ENCODE results near the gene TOM1. TPM values are rescaled to one million over a fixed set of nuclear protein-coding genes. Genes with fewer than 3 reads are reported as not detected.

The TOM1 gene
- total RNA-seq, 1 donor, result 118 TPM

GRCh38 chr22:35319244-35319985, 19.7 kb downstream of the TOM1 start:
- DNase-seq (ENCODE audit: insufficient read length, low spot score, missing footprints), result peak; percentile 17
- Histone ChIP-seq H3K36me3 (ENCODE audit: insufficient read depth, low read length) (peaks cover 59% of the 10 kb centered on the region), H2AFZ (ENCODE audit: low read length) (no peak overlapping the region), H3K27ac (ENCODE audit: low read depth, low read length) (peak overlapping the region; percentile 25), H3K27me3 (ENCODE audit: insufficient read depth, low read length) (no peaks in the 10 kb centered on the region), H3K79me2 (ENCODE audit: insufficient read depth, low read length) (peaks cover 77% of the 10 kb centered on the region), H3K4me3 (ENCODE audit: insufficient read depth, low read length) (no peak overlapping the region), H4K20me1 (ENCODE audit: insufficient read depth, low read length) (peaks cover 27% of the 10 kb centered on the region), H3K4me2 (ENCODE audit: insufficient read depth, low read length) (no peak overlapping the region), H3K4me1 (ENCODE audit: insufficient read depth, low read length) (peaks cover 15% of the 10 kb centered on the region), H3K9me3 (ENCODE audit: low read depth, low read length) (no peaks in the 10 kb centered on the region)
- TF ChIP-seq, protein P1, sequence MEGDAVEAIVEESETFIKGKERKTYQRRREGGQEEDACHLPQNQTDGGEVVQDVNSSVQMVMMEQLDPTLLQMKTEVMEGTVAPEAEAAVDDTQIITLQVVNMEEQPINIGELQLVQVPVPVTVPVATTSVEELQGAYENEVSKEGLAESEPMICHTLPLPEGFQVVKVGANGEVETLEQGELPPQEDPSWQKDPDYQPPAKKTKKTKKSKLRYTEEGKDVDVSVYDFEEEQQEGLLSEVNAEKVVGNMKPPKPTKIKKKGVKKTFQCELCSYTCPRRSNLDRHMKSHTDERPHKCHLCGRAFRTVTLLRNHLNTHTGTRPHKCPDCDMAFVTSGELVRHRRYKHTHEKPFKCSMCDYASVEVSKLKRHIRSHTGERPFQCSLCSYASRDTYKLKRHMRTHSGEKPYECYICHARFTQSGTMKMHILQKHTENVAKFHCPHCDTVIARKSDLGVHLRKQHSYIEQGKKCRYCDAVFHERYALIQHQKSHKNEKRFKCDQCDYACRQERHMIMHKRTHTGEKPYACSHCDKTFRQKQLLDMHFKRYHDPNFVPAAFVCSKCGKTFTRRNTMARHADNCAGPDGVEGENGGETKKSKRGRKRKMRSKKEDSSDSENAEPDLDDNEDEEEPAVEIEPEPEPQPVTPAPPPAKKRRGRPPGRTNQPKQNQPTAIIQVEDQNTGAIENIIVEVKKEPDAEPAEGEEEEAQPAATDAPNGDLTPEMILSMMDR (IDR thresholded peaks at IDR 0.05; ENCODE audit: extremely low read depth, low read depth, low read length), result no peak

- no peak overlapping the region for H3K27ac ChIP-seq (ENCODE audit: low read depth, low read length)
- H3K4me1 ChIP-seq (ENCODE audit: insufficient read depth, low read length), result no peaks in the 10 kb centered on the region
- TF ChIP-seq, protein P1 (IDR thresholded peaks at IDR 0.05; ENCODE audit: extremely low read depth, low read depth, low read length), result no peak
- no peaks in the 10 kb centered on the region for H3K9me3 ChIP-seq (ENCODE audit: low read depth, low read length)
- H3K79me2 ChIP-seq (ENCODE audit: insufficient read depth, low read length), result peaks cover 52% of the 10 kb centered on the region
- peaks cover 17% of the 10 kb centered on the region for H4K20me1 ChIP-seq (ENCODE audit: insufficient read depth, low read length)
- no peak overlapping the region for H3K4me3 ChIP-seq (ENCODE audit: insufficient read depth, low read length)
- H2AFZ ChIP-seq (ENCODE audit: low read length), result no peak overlapping the region
- no peaks in the 10 kb centered on the region for H3K27me3 ChIP-seq (ENCODE audit: insufficient read depth, low read length)
- DNase-seq (ENCODE audit: insufficient read length, low spot score, missing footprints), result peak; percentile 77
- peaks cover 80% of the 10 kb centered on the region for H3K36me3 ChIP-seq (ENCODE audit: insufficient read depth, low read length)
- no peak overlapping the region for H3K4me2 ChIP-seq (ENCODE audit: insufficient read depth, low read length)
These were observed 22.4 kb downstream of the TOM1 start for GRCh38 chr22:35322126-35322525.

GRCh38 chr22:35322893-35323292, 23.2 kb downstream of the TOM1 start:
- no peak overlapping the region for H2AFZ ChIP-seq (ENCODE audit: low read length)
- peaks cover 17% of the 10 kb centered on the region for H4K20me1 ChIP-seq (ENCODE audit: insufficient read depth, low read length)
- TF ChIP-seq, protein P1 (IDR thresholded peaks at IDR 0.05; ENCODE audit: extremely low read depth, low read depth, low read length), result no peak
- no peak overlapping the region for H3K27ac ChIP-seq (ENCODE audit: low read depth, low read length)
- H3K79me2 ChIP-seq (ENCODE audit: insufficient read depth, low read length), result peaks cover 45% of the 10 kb centered on the region
- H3K9me3 ChIP-seq (ENCODE audit: low read depth, low read length), result no peaks in the 10 kb centered on the region
- H3K4me1 ChIP-seq (ENCODE audit: insufficient read depth, low read length), result no peaks in the 10 kb centered on the region
- H3K4me2 ChIP-seq (ENCODE audit: insufficient read depth, low read length), result no peak overlapping the region
- H3K36me3 ChIP-seq (ENCODE audit: insufficient read depth, low read length), result peaks cover 83% of the 10 kb centered on the region
- H3K27me3 ChIP-seq (ENCODE audit: insufficient read depth, low read length), result no peaks in the 10 kb centered on the region
- no peak overlapping the region for H3K4me3 ChIP-seq (ENCODE audit: insufficient read depth, low read length)
- peak; percentile 31 for DNase-seq (ENCODE audit: insufficient read length, low spot score, missing footprints)

DNA sequence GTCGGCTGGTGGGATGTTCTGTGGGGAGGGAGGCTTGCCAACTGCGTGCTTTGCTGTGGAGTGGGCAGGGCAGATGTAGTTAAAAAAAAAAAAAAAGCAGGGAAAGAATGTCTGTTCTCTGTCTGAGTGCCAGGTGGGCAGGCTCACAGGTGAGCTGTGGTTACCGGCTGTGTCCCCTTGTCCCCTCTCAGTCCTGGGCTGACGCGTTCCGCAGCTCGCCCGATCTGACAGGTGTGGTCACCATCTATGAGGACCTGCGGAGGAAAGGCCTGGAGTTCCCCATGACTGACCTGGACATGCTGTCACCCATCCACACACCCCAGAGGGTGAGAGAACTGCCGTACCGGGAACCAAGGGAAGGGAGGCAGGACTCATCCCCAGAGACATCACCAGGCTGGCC, 23.6 kb downstream of the TOM1 start:
- no peaks in the 10 kb centered on the region for H3K9me3 ChIP-seq (ENCODE audit: low read depth, low read length)
- no peak overlapping the region for H3K27ac ChIP-seq (ENCODE audit: low read depth, low read length)
- no peak overlapping the region for H3K4me3 ChIP-seq (ENCODE audit: insufficient read depth, low read length)
- TF ChIP-seq, protein P1 (IDR thresholded peaks at IDR 0.05; ENCODE audit: extremely low read depth, low read depth, low read length), result no peak
- H3K4me1 ChIP-seq (ENCODE audit: insufficient read depth, low read length), result no peaks in the 10 kb centered on the region
- H3K36me3 ChIP-seq (ENCODE audit: insufficient read depth, low read length), result peaks cover 83% of the 10 kb centered on the region
- H4K20me1 ChIP-seq (ENCODE audit: insufficient read depth, low read length), result peaks cover 17% of the 10 kb centered on the region
- no peak overlapping the region for H2AFZ ChIP-seq (ENCODE audit: low read length)
- peaks cover 40% of the 10 kb centered on the region for H3K79me2 ChIP-seq (ENCODE audit: insufficient read depth, low read length)
- no peaks in the 10 kb centered on the region for H3K27me3 ChIP-seq (ENCODE audit: insufficient read depth, low read length)
- DNase-seq (ENCODE audit: insufficient read length, low spot score, missing footprints), result no peak
- no peak overlapping the region for H3K4me2 ChIP-seq (ENCODE audit: insufficient read depth, low read length)
